NAMALWA (cell line): ENCODE data around the gene ZNF775.

Experiments used
- DNase-seq: peaks from one replicate; pipeline ENCODE4 v3.0.0-alpha.2; 2015; ENCODE audit warnings: low spot score

ZNF775 gene

GRCh38 chr7:150412518-150413488, 33.7 kb downstream of the ZNF775 start:
- no peak for DNase-seq

- DNase-seq, result no peak
These were observed 34.5 kb downstream of the ZNF775 start for GRCh38 chr7:150413640-150414081.

GRCh38 chr7:150415161-150416153, 36.3 kb downstream of the ZNF775 start:
- no peak for DNase-seq

GRCh38 chr7:150417239-150417638, 38.1 kb downstream of the ZNF775 start:
- DNase-seq, result no peak

GRCh38 chr7:150417863-150418262, 38.7 kb downstream of the ZNF775 start:
- DNase-seq, result no peak

- DNase-seq, result no peak
These were observed 41.1 kb downstream of the ZNF775 start for GRCh38 chr7:150420242-150420641.

GRCh38 chr7:150420987-150421674, 42.0 kb downstream of the ZNF775 start:
- peak; percentile 94 for DNase-seq

- no peak for DNase-seq
These were observed 42.7 kb downstream of the ZNF775 start for GRCh38 chr7:150421831-150422230.

- no peak for DNase-seq
These were observed 46.5 kb downstream of the ZNF775 start for GRCh38 chr7:150425670-150426069.

- peak; percentile 86 for DNase-seq
These were observed 49.7 kb downstream of the ZNF775 start for GRCh38 chr7:150428671-150429451.

- DNase-seq, result no peak
These were observed 50.6 kb downstream of the ZNF775 start for GRCh38 chr7:150429699-150430098.

GRCh38 chr7:150430465-150431085, 51.4 kb downstream of the ZNF775 start:
- peak; percentile 51 for DNase-seq

GRCh38 chr7:150431839-150432658, 52.9 kb downstream of the ZNF775 start:
- DNase-seq, result no peak

GRCh38 chr7:150432915-150433892, 54.1 kb downstream of the ZNF775 start:
- DNase-seq, result no peak

- DNase-seq, result no peak
These were observed 55.1 kb downstream of the ZNF775 start for GRCh38 chr7:150434240-150434639.

- no peak for DNase-seq
These were observed 55.9 kb downstream of the ZNF775 start for GRCh38 chr7:150435047-150435389.

- peak; percentile 97 for DNase-seq
These were observed 56.4 kb downstream of the ZNF775 start for GRCh38 chr7:150435390-150436073.

GRCh38 chr7:150439967-150440366, 60.8 kb downstream of the ZNF775 start:
- DNase-seq, result no peak
